B cell (primary cell): ENCODE results near the gene SMURF2. TPM values are rescaled to one million over a fixed set of nuclear protein-coding genes. Genes with fewer than 3 reads are reported as not detected.

Source experiments
- ATAC-seq: fragments of 200-7000 bp; cut with Tn5 transposase; one replicate; pipeline ENCODE4 v1.10.0; 2021; ENCODE audit warnings: low read depth, mild to moderate bottlenecking, moderate number of reproducible peaks, moderate library complexity
- CTCF ChIA-PET: fragments of 350-600 bp; sonication (Branson Sonifier 250); formaldehyde crosslinking; loops from one replicate; lab custom pipeline; 2021; ENCODE audit warnings: antibody characterized with exemption, inconsistent platforms; lab: Charles Lee
- POLR2A ChIA-PET: fragments of 350-600 bp; sonication (Branson Sonifier 250); formaldehyde crosslinking; loops from one replicate; lab custom pipeline; 2021; ENCODE audit warnings: antibody characterized with exemption; lab: Charles Lee
- DNase-seq: peaks from one replicate; pipeline ENCODE4 v3.0.0; 2013
- H2AFZ ChIP-seq: 2 replicates; pipeline ENCODE4 v1.6.1; 2012; ENCODE audit warnings: mild to moderate bottlenecking, low read depth, low read length; ENCODE audit not compliant: insufficient read depth, poor library complexity, severe bottlenecking
- H3K27ac ChIP-seq, 2 donors: 1 replicate in 1 of 2; 2 replicates in 1 of 2; pipeline ENCODE4 v1.5.1; 2012 to 2013; ENCODE audit warnings: low read length in 2 of 2, mild to moderate bottlenecking in 2 of 2, moderate library complexity in 1 of 2
- H3K27me3 ChIP-seq, 4 experiments: fragments of 200-600 bp in 1 of 4; sonication (generic) in 1 of 4; replicated peaks in 1 of 4; 1 replicate in 2 of 4; 2 replicates in 2 of 4; pipeline versions ENCODE4 v1.6.1 to v1.7.0; 2013 to 2016; ENCODE audit warnings: low read length in 3 of 4, mild to moderate bottlenecking in 2 of 4, mixed read lengths in 1 of 4, moderate library complexity in 1 of 4; ENCODE audit not compliant: insufficient read depth in 4 of 4, control insufficient read depth in 3 of 4; ENCODE audit errors: control extremely low read depth in 1 of 4
- H3K36me3 ChIP-seq, 2 experiments: replicated peaks in 1 of 2; 1 replicate in 1 of 2; 2 replicates in 1 of 2; pipeline versions ENCODE4 v1.6.1 to v1.7.1; 2013; ENCODE audit warnings: low read length in 1 of 2; ENCODE audit not compliant: insufficient read depth in 2 of 2, control insufficient read depth in 1 of 2; ENCODE audit errors: control extremely low read depth in 1 of 2, extremely low read depth in 1 of 2
- H3K4me1 ChIP-seq, 2 donors: fragments of 200-600 bp in 1 of 2; sonication (generic) in 1 of 2; 1 replicate in 1 of 2; 2 replicates in 1 of 2; pipeline versions ENCODE4 v1.5.1 to v1.6.1; 2013 to 2017; ENCODE audit warnings: low read length in 2 of 2; ENCODE audit not compliant: control insufficient read depth in 2 of 2, insufficient read depth in 2 of 2
- H3K4me2 ChIP-seq: replicated peaks from 2 replicates; pipeline ENCODE3; 2012; ENCODE audit warnings: mild to moderate bottlenecking, low read depth, low read length; ENCODE audit not compliant: poor library complexity, severe bottlenecking
- H3K4me3 ChIP-seq, 5 experiments: fragments of 200-600 bp in 1 of 5; sonication (generic) in 1 of 5; 1 replicate in 3 of 5; 2 replicates in 2 of 5; pipeline versions ENCODE4 v1.5.1 to v1.7.0; 2011 to 2016; ENCODE audit warnings: low read length in 4 of 5, mild to moderate bottlenecking in 4 of 5, low read depth in 2 of 5, control low read depth in 1 of 5, moderate library complexity in 1 of 5; ENCODE audit not compliant: insufficient read depth in 1 of 5; ENCODE audit errors: control extremely low read depth in 1 of 5, extremely low read depth in 1 of 5
- H3K79me2 ChIP-seq: fragments of 200-600 bp; sonication (generic); one replicate; pipeline ENCODE4 v1.6.0; 2016; ENCODE audit warnings: low read length; ENCODE audit not compliant: control insufficient read depth, insufficient read depth
- H3K9ac ChIP-seq: fragments of 200-600 bp; sonication (generic); 2 replicates; pipeline ENCODE4 v1.6.1; 2017; ENCODE audit warnings: mild to moderate bottlenecking, low read length, moderate library complexity
- H3K9me3 ChIP-seq, 3 donors: one replicate each; pipeline versions ENCODE4 v1.6.1 to v1.7.1; 2013; ENCODE audit warnings: low read length in 2 of 3; ENCODE audit not compliant: control insufficient read depth in 2 of 3, insufficient read depth in 1 of 3; ENCODE audit errors: control extremely low read depth in 1 of 3
- H4K20me1 ChIP-seq: 2 replicates; pipeline ENCODE4 v1.6.0; 2012; ENCODE audit warnings: mild to moderate bottlenecking, low read length; ENCODE audit not compliant: insufficient read depth, control insufficient read depth, poor library complexity, severe bottlenecking
- H3K27ac Mint-ChIP-seq: one replicate; pipeline ENCODE4 v1.8.0; 2021; ENCODE audit warnings: mixed read lengths
- H3K27me3 Mint-ChIP-seq: one replicate; pipeline ENCODE4 v1.8.0; 2021; ENCODE audit warnings: mixed read lengths
- H3K4me1 Mint-ChIP-seq: one replicate; pipeline ENCODE4 v1.8.0; 2021; ENCODE audit warnings: mixed read lengths
- H3K4me3 Mint-ChIP-seq: one replicate; pipeline ENCODE4 v1.8.0; 2021; ENCODE audit warnings: mixed read lengths
- H3K9me3 Mint-ChIP-seq: one replicate; pipeline ENCODE4 v1.8.0; 2022; ENCODE audit warnings: mixed read lengths; ENCODE audit not compliant: insufficient read depth
- EZH2 ChIP-seq: IDR thresholded peaks from 2 replicates; pipeline ENCODE4 v1.6.1; 2012; ENCODE audit warnings: borderline replicate concordance, low read depth, mild to moderate bottlenecking, moderate library complexity, low read length; ENCODE audit not compliant: insufficient read depth, poor library complexity, severe bottlenecking
- WGBS: methylation state at CpG from one replicate; pipeline ENCODE4 v1.1.5; 2013; ENCODE audit warnings: missing lambda C conversion rate; ENCODE audit not compliant: insufficient coverage; 5-methylcytosine and 5-hydroxymethylcytosine counted together
- intact Hi-C: fragments of 100-400 bp; cut with micrococcal nuclease; formaldehyde crosslinking; loops from one replicate; pipeline ENCODE4 v1.10.0; 2022
- polyA plus RNA-seq: library from polyadenylated mRNA; depleted of rRNA; stranded (reverse); fragments of >200 nt; gene quantifications from 2 replicates; pipeline ENCODE4 v1.2.3, GENCODE V29; 2012
- total RNA-seq, 2 donors: library from RNA; stranded (reverse); fragments of 120-200 nt in 1 of 2; gene quantifications; 1 replicate in 1 of 2; 2 replicates in 1 of 2; pipeline versions ENCODE4 v1.2.3 to v1.2.4, GENCODE V29; 2013 to 2022
- TF ChIP-seq, protein P1 (sequence below): fragments of 200-600 bp; IDR thresholded peaks from one replicate; pipeline ENCODE4 v1.8.0; 2022; ENCODE audit warnings: antibody characterized with exemption, mild to moderate bottlenecking

The SMURF2 gene
- total and polyA plus RNA-seq, 2 donors (not counting 1 experiment from before 2014, with no cell fraction given) = 9.2 to 32.8 TPM

- no peaks in the 10 kb centered on the region for H3K9me3 ChIP-seq
- peak overlapping the region; percentile 44 to 77 (median 68) for H3K4me3 ChIP-seq
- H4K20me1 ChIP-seq = peaks cover 16% of the 10 kb centered on the region
- DNase-seq = no peak
- no peak for ATAC-seq
- peak overlapping the region; percentile 95 for H3K4me2 ChIP-seq
- peaks cover 25% of the 10 kb centered on the region for H3K4me1 Mint-ChIP-seq
- WGBS = 52% methylated on average over 13 of the region's 18 CpGs
- ChIA-PET POLR2A (interaction anchor here (1.6 kb wide), 1 partner anchor 157 kb away, joined by 15 read pairs; the partner anchor contains the start of genes CEP95 and DDX5), CTCF (no interaction called here)
- no peak for TF ChIP-seq EZH2
- TF ChIP-seq, protein P1, sequence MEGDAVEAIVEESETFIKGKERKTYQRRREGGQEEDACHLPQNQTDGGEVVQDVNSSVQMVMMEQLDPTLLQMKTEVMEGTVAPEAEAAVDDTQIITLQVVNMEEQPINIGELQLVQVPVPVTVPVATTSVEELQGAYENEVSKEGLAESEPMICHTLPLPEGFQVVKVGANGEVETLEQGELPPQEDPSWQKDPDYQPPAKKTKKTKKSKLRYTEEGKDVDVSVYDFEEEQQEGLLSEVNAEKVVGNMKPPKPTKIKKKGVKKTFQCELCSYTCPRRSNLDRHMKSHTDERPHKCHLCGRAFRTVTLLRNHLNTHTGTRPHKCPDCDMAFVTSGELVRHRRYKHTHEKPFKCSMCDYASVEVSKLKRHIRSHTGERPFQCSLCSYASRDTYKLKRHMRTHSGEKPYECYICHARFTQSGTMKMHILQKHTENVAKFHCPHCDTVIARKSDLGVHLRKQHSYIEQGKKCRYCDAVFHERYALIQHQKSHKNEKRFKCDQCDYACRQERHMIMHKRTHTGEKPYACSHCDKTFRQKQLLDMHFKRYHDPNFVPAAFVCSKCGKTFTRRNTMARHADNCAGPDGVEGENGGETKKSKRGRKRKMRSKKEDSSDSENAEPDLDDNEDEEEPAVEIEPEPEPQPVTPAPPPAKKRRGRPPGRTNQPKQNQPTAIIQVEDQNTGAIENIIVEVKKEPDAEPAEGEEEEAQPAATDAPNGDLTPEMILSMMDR = no peak
- peaks cover 27% of the 10 kb centered on the region for H3K79me2 ChIP-seq
- no peaks in the 10 kb centered on the region for H3K36me3 ChIP-seq
- peak overlapping the region; percentile 98 for H2AFZ ChIP-seq
- H3K27me3 ChIP-seq = no peaks in the 10 kb centered on the region
- no peaks in the 10 kb centered on the region for H3K9me3 Mint-ChIP-seq
- peak overlapping the region; percentile 89 for H3K4me3 Mint-ChIP-seq
- no peaks in the 10 kb centered on the region for H3K27me3 Mint-ChIP-seq
- peak overlapping the region; percentile 82 for H3K27ac Mint-ChIP-seq
- H3K27ac ChIP-seq = no peak overlapping the region
- intact Hi-C loops = loop anchor here (1.0 to 5.0 kb wide), 3 partner anchors 14 to 259 kb away; partner anchors contain the start of gene POLG2
- peaks cover 11 to 21% of the 10 kb centered on the region in 2 donors for H3K4me1 ChIP-seq
- peak overlapping the region; percentile 78 for H3K9ac ChIP-seq
These were observed 764 bp upstream of the SMURF2 start for GRCh38 chr17:64662774-64663367.

- DNase-seq = no peak
- Histone ChIP-seq H3K4me2 (peak overlapping the region; percentile 95), H3K27ac (peak overlapping the region; percentile 59 to 75), H3K4me1 (peaks cover 11 to 21% of the 10 kb centered on the region in 2 donors), H2AFZ (peak overlapping the region; percentile 68), H3K9me3 (no peaks in the 10 kb centered on the region), H3K9ac (peak overlapping the region; percentile 80), H3K36me3 (no peaks in the 10 kb centered on the region), H3K79me2 (peaks cover 39% of the 10 kb centered on the region), H3K27me3 (no peaks in the 10 kb centered on the region), H3K4me3 (peak overlapping the region in 4 of 5 experiments; percentile 58 to 84 (median 72)), H4K20me1 (peaks cover 28% of the 10 kb centered on the region)
- POLR2A ChIA-PET = interaction anchor here (0.5 to 1.6 kb wide), 3 partner anchors 62 to 1053 kb away, joined by 3 to 15 read pairs (median 6); partner anchors contain the start of genes CEP95 and DDX5
- Mint-ChIP-seq H3K27ac (peak overlapping the region; percentile 90), H3K27me3 (no peaks in the 10 kb centered on the region), H3K4me3 (peak overlapping the region; percentile 97), H3K9me3 (no peaks in the 10 kb centered on the region), H3K4me1 (peaks cover 34% of the 10 kb centered on the region)
- no peak for ATAC-seq
- CTCF ChIA-PET = no interaction called here
- intact Hi-C loops = loop anchor here (5.0 kb wide), 1 partner anchor 261 kb away; no protein-coding TSS in a partner anchor
- WGBS = 0% methylated on average over 32 of the region's 32 CpGs
- TF ChIP-seq, protein P1 = no peak
- TF ChIP-seq EZH2 = no peak
These were observed 456 bp downstream of the SMURF2 start for GRCh38 chr17:64661726-64661975.
